GM18858 (cell line): ENCODE measurements around the gene TYMS.

Experiments
- ATAC-seq: cut with Tn5 transposase; IDR thresholded peaks from one replicate; pipeline ENCODE4 v1.9.1; 2021; ENCODE audit not compliant: unreplicated experiment

TYMS gene

GRCh38 chr18:644395-645004, 13.0 kb upstream of the TYMS start:
- peak; percentile 55 for ATAC-seq

- ATAC-seq, result no peak
Measured at GRCh38 chr18:647304-647703, 10.1 kb upstream of the TYMS start.

GRCh38 chr18:649341-649740, 8.1 kb upstream of the TYMS start:
- ATAC-seq, result no peak

- peak; percentile 95 for ATAC-seq
Measured at GRCh38 chr18:650428-650858, 7.0 kb upstream of the TYMS start.

GRCh38 chr18:652131-652530, 5.3 kb upstream of the TYMS start:
- ATAC-seq, result no peak

GRCh38 chr18:653512-653911, 3.9 kb upstream of the TYMS start:
- ATAC-seq, result no peak

GRCh38 chr18:654601-655000, 2.9 kb upstream of the TYMS start:
- ATAC-seq, result no peak

- no peak for ATAC-seq
Measured at GRCh38 chr18:655445-655844, 2.0 kb upstream of the TYMS start.

GRCh38 chr18:658001-658946, 821 bp downstream of the TYMS start:
- peak; percentile 53 for ATAC-seq

GRCh38 chr18:658947-659533, 1.6 kb downstream of the TYMS start:
- no peak for ATAC-seq

- no peak for ATAC-seq
Measured at GRCh38 chr18:659597-659996, 2.1 kb downstream of the TYMS start.

- ATAC-seq, result no peak
Measured at GRCh38 chr18:662197-662596, 4.7 kb downstream of the TYMS start.

GRCh38 chr18:666177-666576, 8.7 kb downstream of the TYMS start:
- ATAC-seq, result no peak

GRCh38 chr18:666628-667027, 9.2 kb downstream of the TYMS start:
- ATAC-seq, result no peak

GRCh38 chr18:668260-668659, 10.8 kb downstream of the TYMS start:
- ATAC-seq, result no peak

GRCh38 chr18:669077-669476, 11.6 kb downstream of the TYMS start:
- no peak for ATAC-seq

- no peak for ATAC-seq
Measured at GRCh38 chr18:670522-670921, 13.1 kb downstream of the TYMS start.

- ATAC-seq, result no peak
Measured at GRCh38 chr18:671405-671804, 14.0 kb downstream of the TYMS start.

GRCh38 chr18:673317-673716, 15.9 kb downstream of the TYMS start:
- no peak for ATAC-seq

GRCh38 chr18:673769-674168, 16.3 kb downstream of the TYMS start:
- ATAC-seq, result no peak

- ATAC-seq, result no peak
Measured at GRCh38 chr18:675307-675706, 17.9 kb downstream of the TYMS start.

GRCh38 chr18:676069-676468, 18.6 kb downstream of the TYMS start:
- no peak for ATAC-seq
